Parathyroid adenoma (tissue), 2 donors: Measurements from ENCODE around the gene TNFSF10.
"Not testable (repeated sequence)": the region's sequence is repeated elsewhere in the genome, so short reads cannot be mapped to it uniquely, and the experiment has no call there.

Experiments used
- H2AFZ ChIP-seq: fragments of 300-600 bp; sonication (generic); one replicate; pipeline ENCODE4 v1.7.0; 2017; ENCODE audit warnings: antibody characterized with exemption, mild to moderate bottlenecking
- H3K27ac ChIP-seq: fragments of 300-600 bp; sonication (generic); one replicate; pipeline ENCODE4 v1.7.0; 2017
- H3K27me3 ChIP-seq: fragments of 300-600 bp; sonication (generic); one replicate; pipeline ENCODE4 v1.7.0; 2017; ENCODE audit warnings: low read length; ENCODE audit not compliant: control insufficient read depth, insufficient read depth
- H3K36me3 ChIP-seq: fragments of 300-600 bp; sonication (generic); one replicate; pipeline ENCODE4 v1.7.0; 2017; ENCODE audit warnings: low read length; ENCODE audit not compliant: control insufficient read depth, insufficient read depth
- H3K4me1 ChIP-seq: fragments of 300-600 bp; sonication (generic); one replicate; pipeline ENCODE4 v1.7.0; 2017; ENCODE audit warnings: control low read depth
- H3K4me2 ChIP-seq: fragments of 300-600 bp; sonication (generic); one replicate; pipeline ENCODE4 v1.7.0; 2017; ENCODE audit warnings: low read length
- H3K4me3 ChIP-seq: fragments of 300-600 bp; sonication (generic); one replicate; pipeline ENCODE4 v1.7.0; 2017; ENCODE audit warnings: low read depth, low read length
- H3K79me2 ChIP-seq: fragments of 300-600 bp; sonication (generic); one replicate; pipeline ENCODE4 v1.7.0; 2017; ENCODE audit warnings: control low read depth
- H3K9ac ChIP-seq: fragments of 300-600 bp; sonication (generic); one replicate; pipeline ENCODE4 v1.7.0; 2017; ENCODE audit warnings: mild to moderate bottlenecking
- H3K9me3 ChIP-seq: fragments of 300-600 bp; sonication (generic); one replicate; pipeline ENCODE4 v1.7.0; 2017; ENCODE audit warnings: low read length; ENCODE audit not compliant: control insufficient read depth
- CTCF ChIP-seq: fragments of 300-600 bp; sonication (generic); IDR thresholded peaks from one replicate; pipeline ENCODE4 v1.7.0; 2017; ENCODE audit warnings: antibody characterized with exemption, mild to moderate bottlenecking
- donor health status: primary hyperparathyroidism.

Gene TNFSF10

GRCh38 chr3:172527306-172527705, 4.1 kb upstream of the TNFSF10 start:
- peaks cover 10% of the 10 kb centered on the region for H3K4me1 ChIP-seq
- no peak overlapping the region for H3K9ac ChIP-seq
- H3K27ac ChIP-seq: no peak overlapping the region
- no peak for TF ChIP-seq CTCF
- H2AFZ ChIP-seq: no peak overlapping the region
- peaks cover 12% of the 10 kb centered on the region for H3K79me2 ChIP-seq
- no peaks in the 10 kb centered on the region for H3K36me3 ChIP-seq
- H3K4me2 ChIP-seq: no peak overlapping the region
- no peak overlapping the region for H3K4me3 ChIP-seq
- no peaks in the 10 kb centered on the region for H3K27me3 ChIP-seq
- no peaks in the 10 kb centered on the region for H3K9me3 ChIP-seq

GRCh38 chr3:172525116-172525613, 1.9 kb upstream of the TNFSF10 start:
- H2AFZ ChIP-seq: peak overlapping the region; percentile 51
- peak overlapping the region; percentile 97 for H3K27ac ChIP-seq
- no peak overlapping the region for H3K9ac ChIP-seq
- no peak overlapping the region for H3K4me2 ChIP-seq
- H3K27me3 ChIP-seq: no peaks in the 10 kb centered on the region
- H3K4me1 ChIP-seq: peaks cover 9% of the 10 kb centered on the region
- no peaks in the 10 kb centered on the region for H3K36me3 ChIP-seq
- H3K9me3 ChIP-seq: no peaks in the 10 kb centered on the region
- no peak for TF ChIP-seq CTCF
- no peak overlapping the region for H3K4me3 ChIP-seq
- peaks cover 17% of the 10 kb centered on the region for H3K79me2 ChIP-seq

- H3K9ac ChIP-seq: no peak overlapping the region
- peak overlapping the region; percentile 97 for H3K27ac ChIP-seq
- no peaks in the 10 kb centered on the region for H3K9me3 ChIP-seq
Measured at GRCh38 chr3:172524611-172525010, 1.4 kb upstream of the TNFSF10 start.

GRCh38 chr3:172521837-172522726, 1.1 kb downstream of the TNFSF10 start:
- peak overlapping the region; percentile 88 for H3K4me2 ChIP-seq
- H3K4me3 ChIP-seq: peak overlapping the region; percentile 99
- H3K27me3 ChIP-seq, H3K36me3 ChIP-seq, H3K9me3 ChIP-seq: not testable (repeated sequence)
- peak overlapping the region; percentile 72 for H2AFZ ChIP-seq
- peaks cover 27% of the 10 kb centered on the region for H3K4me1 ChIP-seq
- peak overlapping the region; percentile 97 for H3K27ac ChIP-seq
- H3K79me2 ChIP-seq: peaks cover 29% of the 10 kb centered on the region
- H3K9ac ChIP-seq: peak overlapping the region; percentile 38

More at GRCh38 chr3:172524611-172525010, 1.4 kb upstream of the TNFSF10 start:
- Histone ChIP-seq H3K27me3 (no peaks in the 10 kb centered on the region), H2AFZ (no peak overlapping the region), H3K79me2 (peaks cover 18% of the 10 kb centered on the region), H3K36me3 (no peaks in the 10 kb centered on the region), H3K4me1 (peaks cover 9% of the 10 kb centered on the region), H3K4me3 (no peak overlapping the region), H3K4me2 (no peak overlapping the region)
- TF ChIP-seq CTCF: no peak

- no peak for TF ChIP-seq CTCF
- H3K27me3 ChIP-seq: no peaks in the 10 kb centered on the region
- H3K9ac ChIP-seq: no peak overlapping the region
- no peak overlapping the region for H2AFZ ChIP-seq
- peak overlapping the region; percentile 86 for H3K4me2 ChIP-seq
- peak overlapping the region; percentile 99 for H3K4me3 ChIP-seq
- H3K9me3 ChIP-seq: no peaks in the 10 kb centered on the region
- peak overlapping the region; percentile 97 for H3K27ac ChIP-seq
- H3K79me2 ChIP-seq: peaks cover 29% of the 10 kb centered on the region
- peaks cover 44% of the 10 kb centered on the region for H3K4me1 ChIP-seq
- H3K36me3 ChIP-seq: no peaks in the 10 kb centered on the region
Measured at GRCh38 chr3:172520301-172520831, 2.9 kb downstream of the TNFSF10 start.
